Stimulated activated CD4-positive, alpha-beta T cell treated with anti-CD3 and anti-CD28 coated beads, Interleukin-2, amount 100 ng/mL, for 4 hours (primary cell): Measurements from ENCODE around the gene IMP4.
"Not testable (repeated sequence)": the region's sequence is repeated elsewhere in the genome, so short reads cannot be mapped to it uniquely, and the experiment has no call there.

Experiments
- DNase-seq: peaks from one replicate; pipeline ENCODE4 v3.0.0-alpha.2; 2020; ENCODE audit warnings: low read depth

IMP4 gene

GRCh38 chr2:130342533-130343275 lies at the start of gene IMP4:
TSS of gene IMP4 (plus strand) at chr2:130342897. CDS start at chr2:130342933, 36 bp downstream.
- DNase-seq = peak; percentile 92

GRCh38 chr2:130300258-130300969 lies 42.3 kb upstream of the IMP4 start:
- DNase-seq = no peak

- DNase-seq = no peak
Observed at GRCh38 chr2:130300970-130301348, 41.7 kb upstream of the IMP4 start.

- DNase-seq = no peak
Observed at GRCh38 chr2:130302164-130302886, 40.4 kb upstream of the IMP4 start.

GRCh38 chr2:130303169-130303568 lies 39.5 kb upstream of the IMP4 start:
- DNase-seq = no peak

- DNase-seq = no peak
Observed at GRCh38 chr2:130304726-130305125, 38.0 kb upstream of the IMP4 start.

GRCh38 chr2:130307850-130308249 lies 34.8 kb upstream of the IMP4 start:
- no peak for DNase-seq

GRCh38 chr2:130310881-130311280 lies 31.8 kb upstream of the IMP4 start:
- no peak for DNase-seq

- DNase-seq = no peak
Observed at GRCh38 chr2:130313812-130314334, 28.8 kb upstream of the IMP4 start.

GRCh38 chr2:130314377-130314776 lies 28.3 kb upstream of the IMP4 start:
- DNase-seq = no peak

- DNase-seq = no peak
Observed at GRCh38 chr2:130316596-130316995, 26.1 kb upstream of the IMP4 start.

- no peak for DNase-seq
Observed at GRCh38 chr2:130318906-130319305, 23.8 kb upstream of the IMP4 start.

GRCh38 chr2:130319536-130319935 lies 23.2 kb upstream of the IMP4 start:
- DNase-seq = no peak

GRCh38 chr2:130327703-130328527 lies 14.8 kb upstream of the IMP4 start:
- no peak for DNase-seq

- no peak for DNase-seq
Observed at GRCh38 chr2:130328710-130329109, 14.0 kb upstream of the IMP4 start.

GRCh38 chr2:130332271-130333073 lies 10.2 kb upstream of the IMP4 start:
- DNase-seq = peak; percentile 50

- not testable (repeated sequence) for DNase-seq
Observed at GRCh38 chr2:130333253-130333652, 9.4 kb upstream of the IMP4 start.

- DNase-seq = no peak
Observed at GRCh38 chr2:130334026-130334425, 8.7 kb upstream of the IMP4 start.

- no peak for DNase-seq
Observed at GRCh38 chr2:130335226-130335625, 7.5 kb upstream of the IMP4 start.

GRCh38 chr2:130336150-130336876 lies 6.4 kb upstream of the IMP4 start:
- DNase-seq = no peak
